ENCODE results near the gene PPP2R3B.

- TF ChIP-seq POLR2A (IDR thresholded peaks at IDR 0.05) (no peak), CTCF (IDR thresholded peaks at IDR 0.05) (no peak), POLR2AphosphoS5 (IDR thresholded peaks at IDR 0.05) (no peak), EP300 (IDR thresholded peaks at IDR 0.05; ENCODE audit: low read depth) (no peak)
Measured at GRCh38 chrX:386239-386767, 404 bp downstream of the PPP2R3B start.
